OCI-LY7 (cell line): ENCODE measurements around the gene OPRL1.

Experiments
- EZH2phosphoT487 ChIP-seq: fragments of 200-600 bp; sonication (generic); IDR thresholded peaks from 2 replicates; pipeline ENCODE4 v1.6.1; 2018; ENCODE audit warnings: low read depth, borderline replicate concordance, mild to moderate bottlenecking, mixed run types, antibody characterized with exemption, low read length, moderate library complexity, mixed read lengths
- TF ChIP-seq, protein P1 (sequence below): fragments of 200-600 bp; sonication (generic); conservative IDR thresholded peaks from 2 replicates; pipeline ENCODE4 v1.5.1; 2014; ENCODE audit warnings: mild to moderate bottlenecking, antibody characterized with exemption, low read length, moderate library complexity, mixed read lengths

DNA sequence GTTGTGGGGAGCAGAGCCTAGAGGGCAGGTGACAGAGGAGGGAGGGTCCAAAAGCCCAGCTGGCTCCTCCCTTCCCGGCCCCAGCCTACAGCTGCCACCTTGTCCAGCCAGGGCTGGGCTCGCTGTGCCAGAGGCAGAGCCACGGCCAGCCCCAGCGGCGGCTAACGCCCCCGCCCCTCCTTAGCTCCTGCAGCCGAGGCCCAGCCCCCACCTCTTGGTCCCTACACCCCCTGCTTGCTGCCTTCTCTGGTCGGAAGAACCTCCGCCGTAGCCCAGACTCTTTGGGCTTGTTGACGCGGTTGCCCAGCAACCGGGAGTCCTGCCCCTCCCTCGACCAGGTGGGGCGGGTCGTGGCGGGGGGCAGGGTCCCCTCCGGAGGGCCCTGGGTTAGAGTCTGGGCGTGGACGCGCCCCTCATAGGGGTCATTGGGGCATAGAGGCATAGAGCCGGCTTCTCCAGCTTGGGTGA lies 4.8 kb downstream of the OPRL1 start:
- TF ChIP-seq, protein P1, sequence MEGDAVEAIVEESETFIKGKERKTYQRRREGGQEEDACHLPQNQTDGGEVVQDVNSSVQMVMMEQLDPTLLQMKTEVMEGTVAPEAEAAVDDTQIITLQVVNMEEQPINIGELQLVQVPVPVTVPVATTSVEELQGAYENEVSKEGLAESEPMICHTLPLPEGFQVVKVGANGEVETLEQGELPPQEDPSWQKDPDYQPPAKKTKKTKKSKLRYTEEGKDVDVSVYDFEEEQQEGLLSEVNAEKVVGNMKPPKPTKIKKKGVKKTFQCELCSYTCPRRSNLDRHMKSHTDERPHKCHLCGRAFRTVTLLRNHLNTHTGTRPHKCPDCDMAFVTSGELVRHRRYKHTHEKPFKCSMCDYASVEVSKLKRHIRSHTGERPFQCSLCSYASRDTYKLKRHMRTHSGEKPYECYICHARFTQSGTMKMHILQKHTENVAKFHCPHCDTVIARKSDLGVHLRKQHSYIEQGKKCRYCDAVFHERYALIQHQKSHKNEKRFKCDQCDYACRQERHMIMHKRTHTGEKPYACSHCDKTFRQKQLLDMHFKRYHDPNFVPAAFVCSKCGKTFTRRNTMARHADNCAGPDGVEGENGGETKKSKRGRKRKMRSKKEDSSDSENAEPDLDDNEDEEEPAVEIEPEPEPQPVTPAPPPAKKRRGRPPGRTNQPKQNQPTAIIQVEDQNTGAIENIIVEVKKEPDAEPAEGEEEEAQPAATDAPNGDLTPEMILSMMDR, result no peak
- no peak for TF ChIP-seq EZH2phosphoT487
